Activated T-helper 1 cell treated with anti-CD3 and anti-CD28 coated beads, Interleukin-12 subunit alpha, Interleukin-12 subunit beta, Interleukin-2, Interleukin-4 antibody, amounts not matched to agents 30 ng/mL and 10 ng/mL and 1 ng/mL, durations not matched to agents 14 hours and 24 hours and 36 hours (primary cell): ENCODE data around the gene EPS8L3. TPM values are rescaled to one million over a fixed set of nuclear protein-coding genes. Genes with fewer than 3 reads are reported as not detected.

Experiments
- DNase-seq: peaks from one replicate; pipeline ENCODE4 v3.0.0; 2021; ENCODE audit warnings: low spot score
- H3K27ac Mint-ChIP-seq: one replicate; pipeline ENCODE4 v1.8.0; 2021; ENCODE audit warnings: mild to moderate bottlenecking, mixed read lengths
- H3K27me3 Mint-ChIP-seq: one replicate; pipeline ENCODE4 v1.8.0; 2022; ENCODE audit warnings: mild to moderate bottlenecking, moderate library complexity, mixed read lengths; ENCODE audit not compliant: insufficient read depth
- H3K36me3 Mint-ChIP-seq: one replicate; pipeline ENCODE4 v1.8.0; 2021; ENCODE audit warnings: low read depth, mixed read lengths
- H3K4me1 Mint-ChIP-seq: one replicate; pipeline ENCODE4 v1.8.0; 2021; ENCODE audit warnings: low read depth, mixed read lengths
- H3K4me3 Mint-ChIP-seq: one replicate; pipeline ENCODE4 v1.8.0; 2021; ENCODE audit warnings: mild to moderate bottlenecking, moderate library complexity, mixed read lengths
- H3K9me3 Mint-ChIP-seq: one replicate; pipeline ENCODE4 v1.8.0; 2021; ENCODE audit warnings: mixed read lengths
- intact Hi-C: fragments of 100-400 bp; cut with micrococcal nuclease; formaldehyde crosslinking; loops from one replicate; pipeline ENCODE4 v1.15.1; 2024
- total RNA-seq: library from RNA; stranded (reverse); gene quantifications from 2 replicates; pipeline ENCODE4 v1.2.3, GENCODE V29; 2022

Gene EPS8L3
- total RNA-seq = not detected in 2 replicates

GRCh38 chr1:109763646-109764415 lies at the start of gene EPS8L3:
Gene EPS8L3, minus strand, starts transcription at chr1:109763923. Its CDS starts 2,174 bp downstream, at chr1:109761749.
- Mint-ChIP-seq H3K27me3 (peaks cover 1% of the 10 kb centered on the region), H3K4me1 (no peaks in the 10 kb centered on the region), H3K4me3 (no peak within 1 kb of the TSS), H3K9me3 (no peaks in the 10 kb centered on the region), H3K36me3 (no peaks in the 10 kb centered on the region), H3K27ac (no peak within 1 kb of the TSS)
- no peak for DNase-seq
- intact Hi-C loops = no loop called here

- Mint-ChIP-seq H3K36me3 (peaks cover 8% of the 10 kb centered on the region), H3K4me1 (peaks cover 25% of the 10 kb centered on the region), H3K27ac (no peak overlapping the region), H3K4me3 (no peak overlapping the region), H3K27me3 (peaks cover 11% of the 10 kb centered on the region), H3K9me3 (peaks cover 8% of the 10 kb centered on the region)
- intact Hi-C loops = no loop called here
- no peak for DNase-seq
Observed at GRCh38 chr1:109812691-109813393, 49.1 kb upstream of the EPS8L3 start.

GRCh38 chr1:109808703-109809102 lies 45.0 kb upstream of the EPS8L3 start:
- Mint-ChIP-seq H3K4me1 (peaks cover 44% of the 10 kb centered on the region), H3K4me3 (no peak overlapping the region), H3K27me3 (peaks cover 7% of the 10 kb centered on the region), H3K36me3 (peaks cover 2% of the 10 kb centered on the region), H3K9me3 (no peaks in the 10 kb centered on the region), H3K27ac (no peak overlapping the region)
- intact Hi-C loops = no loop called here
- DNase-seq = no peak

GRCh38 chr1:109807822-109808680 lies 44.3 kb upstream of the EPS8L3 start:
- no peak for DNase-seq
- Mint-ChIP-seq H3K4me3 (no peak overlapping the region), H3K27me3 (peaks cover 7% of the 10 kb centered on the region), H3K9me3 (no peaks in the 10 kb centered on the region), H3K27ac (peak overlapping the region; percentile 33), H3K4me1 (peaks cover 51% of the 10 kb centered on the region), H3K36me3 (peaks cover 2% of the 10 kb centered on the region)
- intact Hi-C loops = no loop called here

GRCh38 chr1:109807402-109807801 lies 43.7 kb upstream of the EPS8L3 start:
- intact Hi-C loops = no loop called here
- Mint-ChIP-seq H3K27ac (peak overlapping the region; percentile 75), H3K27me3 (peaks cover 7% of the 10 kb centered on the region), H3K36me3 (peaks cover 2% of the 10 kb centered on the region), H3K4me3 (no peak overlapping the region), H3K9me3 (no peaks in the 10 kb centered on the region), H3K4me1 (peaks cover 57% of the 10 kb centered on the region)
- no peak for DNase-seq

GRCh38 chr1:109806733-109807400 lies 43.1 kb upstream of the EPS8L3 start:
- H3K9me3 Mint-ChIP-seq = no peaks in the 10 kb centered on the region
- no peak overlapping the region for H3K4me3 Mint-ChIP-seq
- no peak for DNase-seq
- peaks cover 62% of the 10 kb centered on the region for H3K4me1 Mint-ChIP-seq
- intact Hi-C loops = no loop called here
- H3K27me3 Mint-ChIP-seq = peaks cover 5% of the 10 kb centered on the region
- H3K27ac Mint-ChIP-seq = peak overlapping the region; percentile 75
- peaks cover 2% of the 10 kb centered on the region for H3K36me3 Mint-ChIP-seq

GRCh38 chr1:109805486-109806165 lies 41.9 kb upstream of the EPS8L3 start:
- intact Hi-C loops = no loop called here
- peaks cover 75% of the 10 kb centered on the region for H3K4me1 Mint-ChIP-seq
- H3K27ac Mint-ChIP-seq = no peak overlapping the region
- no peak for DNase-seq
- H3K27me3 Mint-ChIP-seq = no peaks in the 10 kb centered on the region
- H3K36me3 Mint-ChIP-seq = peaks cover 3% of the 10 kb centered on the region
- no peak overlapping the region for H3K4me3 Mint-ChIP-seq
- H3K9me3 Mint-ChIP-seq = no peaks in the 10 kb centered on the region

- H3K27ac Mint-ChIP-seq = no peak overlapping the region
- peaks cover 5% of the 10 kb centered on the region for H3K36me3 Mint-ChIP-seq
- peaks cover 83% of the 10 kb centered on the region for H3K4me1 Mint-ChIP-seq
- DNase-seq = no peak
- intact Hi-C loops = no loop called here
- H3K27me3 Mint-ChIP-seq = no peaks in the 10 kb centered on the region
- H3K4me3 Mint-ChIP-seq = no peak overlapping the region
- no peaks in the 10 kb centered on the region for H3K9me3 Mint-ChIP-seq
Observed at GRCh38 chr1:109804660-109805059, 40.9 kb upstream of the EPS8L3 start.

- Mint-ChIP-seq H3K36me3 (peaks cover 8% of the 10 kb centered on the region), H3K4me1 (peaks cover 88% of the 10 kb centered on the region), H3K27me3 (no peaks in the 10 kb centered on the region), H3K4me3 (peak overlapping the region; percentile 59), H3K9me3 (no peaks in the 10 kb centered on the region), H3K27ac (peak overlapping the region; percentile 96)
- intact Hi-C loops = loop anchor here (2.0 kb wide), 1 partner anchor 107 kb away; the partner anchor contains the start of gene CSF1
- no peak for DNase-seq
Observed at GRCh38 chr1:109803901-109804331, 40.2 kb upstream of the EPS8L3 start.

- DNase-seq = no peak
- Mint-ChIP-seq H3K27me3 (no peaks in the 10 kb centered on the region), H3K4me3 (peak overlapping the region; percentile 72), H3K27ac (peak overlapping the region; percentile 96), H3K9me3 (no peaks in the 10 kb centered on the region), H3K36me3 (peaks cover 7% of the 10 kb centered on the region), H3K4me1 (peaks cover 87% of the 10 kb centered on the region)
- intact Hi-C loops = loop anchor here (1.0 to 2.0 kb wide), 4 partner anchors 13 to 108 kb away; partner anchors contain the start of gene CSF1
Observed at GRCh38 chr1:109802901-109803561, 39.3 kb upstream of the EPS8L3 start.

- peak; percentile 68 for DNase-seq
- peak overlapping the region; percentile 72 for H3K4me3 Mint-ChIP-seq
Observed at GRCh38 chr1:109802136-109802900, 38.6 kb upstream of the EPS8L3 start.

More at GRCh38 chr1:109802136-109802900, 38.6 kb upstream of the EPS8L3 start:
- Mint-ChIP-seq H3K36me3 (peaks cover 10% of the 10 kb centered on the region), H3K27ac (peak overlapping the region; percentile 96), H3K9me3 (no peaks in the 10 kb centered on the region), H3K4me1 (peaks cover 87% of the 10 kb centered on the region), H3K27me3 (no peaks in the 10 kb centered on the region)
- intact Hi-C loops = loop anchor here (1.0 to 2.0 kb wide), 4 partner anchors 12 to 108 kb away; partner anchors contain the start of gene CSF1
